GM13976 (cell line): Measurements from ENCODE around the gene TBCK.

Experiments
- DNase-seq: peaks from one replicate; pipeline ENCODE4 v3.0.0; 2012; ENCODE audit warnings: low spot score
- CTCF ChIP-seq: IDR thresholded peaks from 2 replicates; pipeline ENCODE4 v1.5.1; 2012; ENCODE audit warnings: borderline replicate concordance, mild to moderate bottlenecking; ENCODE audit not compliant: insufficient read depth; ENCODE audit errors: extremely low read depth, missing control alignments, control extremely low read depth
- in situ Hi-C: fragments of 300-500 bp; cut with MboI; formaldehyde crosslinking; loops from one replicate; pipeline ENCODE4 v1.12.0; 2022; ENCODE audit warnings: low sequenced_read_pairs, mixed read lengths, inconsistent platforms; ENCODE audit not compliant: unreplicated experiment

TBCK gene

GRCh38 chr4:106041294-106042002, 274.6 kb downstream of the TBCK start:
- no peak for DNase-seq
- no peak for TF ChIP-seq CTCF
- in situ Hi-C loops = no loop called here

DNA sequence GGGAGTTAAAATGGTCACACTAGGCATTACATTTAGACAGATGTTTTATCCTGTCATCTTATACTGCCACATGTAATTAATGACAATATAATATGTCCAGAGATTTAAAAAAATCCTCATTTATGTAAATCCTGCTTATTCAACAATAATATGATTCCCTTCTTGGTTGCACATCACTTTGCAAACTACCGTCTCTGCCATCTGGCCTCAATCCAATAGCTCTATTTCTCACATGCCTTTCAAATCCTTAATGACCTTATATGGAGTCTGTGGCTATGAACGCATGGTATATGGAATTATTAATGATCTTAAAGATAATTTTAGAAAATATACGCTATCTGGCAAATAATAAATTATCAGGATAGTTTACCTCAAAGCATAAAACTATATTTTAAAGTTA, 276.2 kb downstream of the TBCK start:
- in situ Hi-C loops = no loop called here
- TF ChIP-seq CTCF = no peak
- no peak for DNase-seq

- DNase-seq = no peak
- no peak for TF ChIP-seq CTCF
- in situ Hi-C loops = no loop called here
Measured at GRCh38 chr4:106038908-106039307, 277.1 kb downstream of the TBCK start.

GRCh38 chr4:106038012-106038411, 278.0 kb downstream of the TBCK start:
- no peak for DNase-seq
- TF ChIP-seq CTCF = no peak
- in situ Hi-C loops = no loop called here

- no peak for TF ChIP-seq CTCF
- in situ Hi-C loops = no loop called here
- DNase-seq = no peak
Measured at GRCh38 chr4:106036848-106037247, 279.2 kb downstream of the TBCK start.

- TF ChIP-seq CTCF = no peak
- in situ Hi-C loops = no loop called here
- no peak for DNase-seq
Measured at GRCh38 chr4:106036334-106036733, 279.7 kb downstream of the TBCK start.
